IMR-90 (cell line): ENCODE measurements around the gene TMPRSS15. TPM values are rescaled to one million over a fixed set of nuclear protein-coding genes. Genes with fewer than 3 reads are reported as not detected.

Source experiments
- ATAC-seq: fragments of 200-7000 bp; cut with Tn5 transposase; 2 replicates; pipeline ENCODE4 v1.9.1; 2020; ENCODE audit warnings: low read depth, mild to moderate bottlenecking, moderate library complexity
- Bru-seq: library from RNA; stranded (reverse); fragments of 400-500 nt; gene quantifications from one replicate; lab custom pipeline; 2021; lab: Mats Ljungman, UMichigan
- BruChase-seq, 2 experiments: library from RNA; stranded (reverse); fragments of 400-500 nt; gene quantifications; one replicate each; lab custom pipeline; 2021; lab: Mats Ljungman, UMichigan
- BruUV-seq: library from RNA; stranded (reverse); fragments of 400-500 nt; replicated peaks from 2 replicates; lab custom pipeline; 2021; lab: Mats Ljungman, UMichigan
- CTCF ChIA-PET: fragments of 300-600 bp; formaldehyde crosslinking; extraction: SDS; loops from one replicate; lab custom pipeline; 2021; ENCODE audit warnings: antibody characterized with exemption; lab: Yijun Ruan, JAX
- POLR2A ChIA-PET: fragments of 300-600 bp; sonication (Branson Sonifier 250); formaldehyde crosslinking; loops from one replicate; lab custom pipeline; 2022; ENCODE audit warnings: antibody characterized with exemption; ENCODE audit not compliant: unreplicated experiment; lab: Charles Lee
- DNase-seq: peaks from one replicate; pipeline ENCODE4 v3.0.0; 2013
- H2AFZ ChIP-seq: replicated peaks from 2 replicates; pipeline ENCODE3; 2013; ENCODE audit warnings: low read length, mild to moderate bottlenecking; ENCODE audit not compliant: poor library complexity
- H2AK5ac ChIP-seq: 2 replicates; pipeline ENCODE4 v1.6.1; 2013; ENCODE audit warnings: low read depth, low read length, inconsistent platforms
- H2AK9ac ChIP-seq: replicated peaks from 2 replicates; pipeline ENCODE3; 2013; ENCODE audit warnings: mild to moderate bottlenecking, low read depth, low read length, moderate library complexity; ENCODE audit not compliant: poor library complexity
- H2BK120ac ChIP-seq: 2 replicates; pipeline ENCODE4 v1.6.1; 2013; ENCODE audit warnings: low read depth, low read length, inconsistent platforms
- H2BK15ac ChIP-seq: 3 replicates; pipeline ENCODE4 v1.6.1; 2013; ENCODE audit warnings: low read depth, low read length, inconsistent platforms
- H2BK20ac ChIP-seq: 2 replicates; pipeline ENCODE4 v1.6.1; 2013; ENCODE audit warnings: low read depth, mild to moderate bottlenecking, inconsistent platforms, low read length, moderate library complexity
- H2BK5ac ChIP-seq: 2 replicates; pipeline ENCODE4 v1.6.1; 2013; ENCODE audit warnings: mild to moderate bottlenecking, low read depth, low read length, inconsistent platforms; ENCODE audit not compliant: poor library complexity, severe bottlenecking
- H3K14ac ChIP-seq: replicated peaks from 2 replicates; pipeline ENCODE4 v1.6.1; 2013; ENCODE audit warnings: low read depth, low read length, inconsistent platforms
- H3K18ac ChIP-seq: 2 replicates; pipeline ENCODE4 v1.6.1; 2013; ENCODE audit warnings: low read depth, low read length, control low read depth
- H3K23ac ChIP-seq: 2 replicates; pipeline ENCODE4 v1.6.1; 2013; ENCODE audit warnings: low read depth, low read length, inconsistent platforms
- H3K27ac ChIP-seq: 2 replicates; pipeline ENCODE4 v1.5.1; 2013; ENCODE audit warnings: mild to moderate bottlenecking, control low read depth, low read length; ENCODE audit not compliant: insufficient read depth
- H3K27me3 ChIP-seq: 2 replicates; pipeline ENCODE4 v1.6.1; 2013; ENCODE audit warnings: low read length; ENCODE audit not compliant: control insufficient read depth, insufficient read depth
- H3K36me3 ChIP-seq: 2 replicates; pipeline ENCODE4 v1.6.1; 2013; ENCODE audit warnings: low read length, mixed read lengths; ENCODE audit not compliant: control insufficient read depth, insufficient read depth
- H3K4ac ChIP-seq: 2 replicates; pipeline ENCODE4 v1.6.1; 2013; ENCODE audit warnings: low read depth, low read length, inconsistent platforms
- H3K4me1 ChIP-seq: 2 replicates; pipeline ENCODE4 v1.6.1; 2013; ENCODE audit warnings: low read length, mixed read lengths; ENCODE audit not compliant: control insufficient read depth, insufficient read depth
- H3K4me2 ChIP-seq: 2 replicates; pipeline ENCODE4 v1.6.1; 2013; ENCODE audit warnings: low read depth, mild to moderate bottlenecking, control low read depth, low read length, moderate library complexity
- H3K4me3 ChIP-seq: 2 replicates; pipeline ENCODE4 v1.5.1; 2013; ENCODE audit warnings: low read depth, mild to moderate bottlenecking, control low read depth, low read length, moderate library complexity; ENCODE audit not compliant: insufficient read depth
- H3K56ac ChIP-seq: 2 replicates; pipeline ENCODE4 v1.6.1; 2013; ENCODE audit warnings: low read length, inconsistent platforms; ENCODE audit not compliant: insufficient read depth; ENCODE audit errors: extremely low read depth
- H3K79me1 ChIP-seq, 2 experiments: 2 replicates each; pipeline ENCODE4 v1.6.1; 2013; ENCODE audit warnings: low read length in 2 of 2, inconsistent platforms in 1 of 2, low read depth in 1 of 2
- H3K9ac ChIP-seq: 2 replicates; pipeline ENCODE4 v1.6.1; 2013; ENCODE audit warnings: low read depth, low read length, control low read depth
- H3K9me1 ChIP-seq: 2 replicates; pipeline ENCODE4 v1.6.1; 2013; ENCODE audit warnings: low read length, inconsistent platforms; ENCODE audit not compliant: insufficient read depth
- H3K9me3 ChIP-seq: 2 replicates; pipeline ENCODE4 v1.6.1; 2013; ENCODE audit warnings: low read length; ENCODE audit not compliant: control insufficient read depth, insufficient read depth
- H4K20me1 ChIP-seq: 2 replicates; pipeline ENCODE4 v1.6.1; 2013; ENCODE audit warnings: low read length, inconsistent platforms; ENCODE audit not compliant: insufficient read depth
- H4K5ac ChIP-seq: 2 replicates; pipeline ENCODE4 v1.6.1; 2013; ENCODE audit warnings: mild to moderate bottlenecking, low read depth, low read length, control low read depth
- H4K8ac ChIP-seq, 2 experiments: 2 replicates each; pipeline ENCODE4 v1.6.1; 2013; ENCODE audit warnings: low read depth in 2 of 2, low read length in 2 of 2, control low read depth in 1 of 2, inconsistent platforms in 1 of 2
- H4K91ac ChIP-seq: 2 replicates; pipeline ENCODE4 v1.6.1; 2013; ENCODE audit warnings: low read depth, low read length, inconsistent platforms; ENCODE audit not compliant: insufficient read depth
- BHLHE40 ChIP-seq: fragments of 150-350 bp; IDR thresholded peaks from 2 replicates; pipeline ENCODE4 v1.6.1; 2016; ENCODE audit warnings: mild to moderate bottlenecking, low read depth, low read length
- CEBPB ChIP-seq: IDR thresholded peaks from 2 replicates; pipeline ENCODE4 v1.6.1; 2012; ENCODE audit warnings: low read depth, low read length, improper control_type of control experiment
- CTCF ChIP-seq: conservative IDR thresholded peaks from 2 replicates; pipeline ENCODE4 v1.5.1; 2012; ENCODE audit warnings: mild to moderate bottlenecking, low read depth, low read length, improper control_type of control experiment
- ELK1 ChIP-seq: fragments of 150-350 bp; IDR thresholded peaks from 2 replicates; pipeline ENCODE4 v1.6.1; 2016; ENCODE audit warnings: low read depth, mild to moderate bottlenecking, low read length, moderate library complexity, borderline replicate concordance
- FOS ChIP-seq: fragments of 150-350 bp; IDR thresholded peaks from 2 replicates; pipeline ENCODE4 v1.6.1; 2016; ENCODE audit warnings: low read depth, low read length
- MAFK ChIP-seq: IDR thresholded peaks from 2 replicates; pipeline ENCODE4 v1.6.1; 2012; ENCODE audit warnings: low read depth, low read length, improper control_type of control experiment
- MAZ ChIP-seq: IDR thresholded peaks from 2 replicates; pipeline ENCODE4 v1.6.1; 2012; ENCODE audit warnings: low read depth, mild to moderate bottlenecking, low read length, improper control_type of control experiment, moderate library complexity, borderline replicate concordance
- MXI1 ChIP-seq: IDR thresholded peaks from 2 replicates; pipeline ENCODE4 v1.6.1; 2012; ENCODE audit warnings: low read depth, mild to moderate bottlenecking, low read length, moderate library complexity, borderline replicate concordance
- NFE2L2 ChIP-seq: fragments of 150-350 bp; IDR thresholded peaks from 2 replicates; pipeline ENCODE4 v1.6.1; 2016; ENCODE audit warnings: low read depth, mild to moderate bottlenecking, low read length
- POLR2A ChIP-seq: IDR thresholded peaks from 2 replicates; pipeline ENCODE4 v1.6.1; 2012; ENCODE audit warnings: mild to moderate bottlenecking, low read depth, low read length
- RAD21 ChIP-seq: IDR thresholded peaks from 2 replicates; pipeline ENCODE4 v1.6.1; 2012; ENCODE audit warnings: low read length, improper control_type of control experiment
- RCOR1 ChIP-seq: IDR thresholded peaks from 2 replicates; pipeline ENCODE4 v1.6.1; 2012; ENCODE audit warnings: mild to moderate bottlenecking, low read length, improper control_type of control experiment; ENCODE audit not compliant: insufficient replicate concordance
- RFX5 ChIP-seq: IDR thresholded peaks from 2 replicates; pipeline ENCODE4 v1.8.0; 2012; ENCODE audit warnings: low read depth, mild to moderate bottlenecking, low read length, moderate library complexity
- SMC3 ChIP-seq: fragments of 150-350 bp; IDR thresholded peaks from 2 replicates; pipeline ENCODE4 v1.6.1; 2016; ENCODE audit warnings: low read depth, mild to moderate bottlenecking, antibody characterized with exemption, low read length, moderate library complexity
- WGBS, 2 experiments: methylation state at CpG; one replicate each; pipeline versions ENCODE4 v1.1.5 to v1.1.7; 2013; ENCODE audit warnings: missing lambda C conversion rate in 2 of 2; ENCODE audit not compliant: insufficient read length in 1 of 2; ENCODE audit errors: extremely low coverage in 2 of 2; 5-methylcytosine and 5-hydroxymethylcytosine counted together
- dilution Hi-C: fragments of 300-500 bp; cut with HindIII; formaldehyde crosslinking; loops from one replicate; pipeline ENCODE4 v1.14.3; 2018; ENCODE audit warnings: low sequenced_read_pairs; ENCODE audit not compliant: unreplicated experiment
- in situ Hi-C: fragments of 300-500 bp; cut with MboI; formaldehyde crosslinking; loops from 3 replicates; pipeline ENCODE4 v1.14.3; 2019; ENCODE audit warnings: low sequenced_read_pairs, inconsistent platforms, mixed read lengths
- intact Hi-C: fragments of 100-400 bp; cut with micrococcal nuclease; formaldehyde crosslinking; loops from 2 replicates; pipeline ENCODE4 v1.10.0; 2022
- long read RNA-seq: library from polyadenylated mRNA; unstranded; transcript quantifications from one replicate; pipeline ENCODE4 v2.0.0, GENCODE V29; 2021; ENCODE audit not compliant: unreplicated experiment
- polyA plus RNA-seq, 3 experiments: library from polyadenylated mRNA; depleted of rRNA; stranded (reverse); fragments of >200 nt; gene quantifications; 2 replicates each; pipeline ENCODE4 v1.2.3, GENCODE V29; 2012; ENCODE audit warnings: low replicate concordance in 1 of 3
- total RNA-seq: library from RNA; depleted of rRNA; stranded (reverse); fragments of >200 nt; gene quantifications from 2 replicates; pipeline ENCODE4 v1.2.3, GENCODE V29; 2012; rRNA removed

TMPRSS15 gene
- total RNA-seq (not detected in 2 replicates), polyA plus RNA-seq (2012; rRNA removed) (not detected in 2 replicates), Bru-seq, nascent RNA (percentile 2 among the genes with signal in this experiment), BruChase-seq, experiment 1, labeled RNA remaining after a 6-hour chase (not detected), BruChase-seq, experiment 2, labeled RNA remaining after a 2-hour chase (not detected)
- not detected in 2 replicates for polyA plus RNA-seq (2012; cell fraction: cytosol; rRNA removed)
- polyA plus RNA-seq (2012; cell fraction: nucleus; rRNA removed; ENCODE audit: low replicate concordance) = not detected in 2 replicates
- long read RNA-seq = 0 reads

GRCh38 chr21:18403735-18404450, at the start of gene TMPRSS15:
Gene TMPRSS15, minus strand, starts transcription at chr21:18403785. Its CDS starts 163 bp downstream, at chr21:18403622.
- WGBS, 2 experiments = no CpG with 5 or more reads among the region's 1 CpG
- no peak for TF ChIP-seq NFE2L2
- TF ChIP-seq FOS = no peak
- no peak for TF ChIP-seq CTCF
- TF ChIP-seq RAD21 = no peak
- TF ChIP-seq RFX5 = no peak
- no peak for TF ChIP-seq SMC3
- TF ChIP-seq MAFK = no peak
- no peak for TF ChIP-seq RCOR1
- TF ChIP-seq POLR2A = no peak
- TF ChIP-seq BHLHE40 = no peak
- TF ChIP-seq MXI1 = no peak
- TF ChIP-seq ELK1 = no peak
- no peak for TF ChIP-seq CEBPB
- TF ChIP-seq MAZ = no peak

More at GRCh38 chr21:18403735-18404450, at the start of gene TMPRSS15:
- H4K5ac ChIP-seq = no peak within 1 kb of the TSS
- H3K36me3 ChIP-seq = no peaks in the 10 kb centered on the region
- H4K91ac ChIP-seq = no peak within 1 kb of the TSS
- BruUV-seq = no TSS peak
- no peak within 1 kb of the TSS for H3K27ac ChIP-seq
- dilution Hi-C loops (no loop called here), in situ Hi-C loops (no loop called here), intact Hi-C loops (no loop called here)
- CTCF ChIA-PET = no interaction called here
- no peaks in the 10 kb centered on the region for H3K9me1 ChIP-seq
- POLR2A ChIA-PET = no interaction called here
- no peak within 1 kb of the TSS for H2AK9ac ChIP-seq
- no peak within 1 kb of the TSS for H3K18ac ChIP-seq
- no peak within 1 kb of the TSS for H2BK5ac ChIP-seq
- no peaks in the 10 kb centered on the region for H3K79me1 ChIP-seq
- H3K9ac ChIP-seq = no peak within 1 kb of the TSS
- no peak within 1 kb of the TSS for H3K56ac ChIP-seq
- H3K27me3 ChIP-seq = no peaks in the 10 kb centered on the region
- no peak within 1 kb of the TSS for H3K23ac ChIP-seq
- no peaks in the 10 kb centered on the region for H4K20me1 ChIP-seq
- H4K8ac ChIP-seq = no peak within 1 kb of the TSS
- no peak within 1 kb of the TSS for H2BK15ac ChIP-seq
- H2AFZ ChIP-seq = no peak within 1 kb of the TSS
- ATAC-seq = no peak
- no peak within 1 kb of the TSS for H2BK20ac ChIP-seq
- H2BK120ac ChIP-seq = no peak within 1 kb of the TSS
- no peak within 1 kb of the TSS for H3K4ac ChIP-seq
- H3K4me3 ChIP-seq = no peak within 1 kb of the TSS
- H3K14ac ChIP-seq = no peak within 1 kb of the TSS
- no peaks in the 10 kb centered on the region for H3K4me1 ChIP-seq
- H3K4me2 ChIP-seq = no peak within 1 kb of the TSS
- DNase-seq = no peak
- H3K9me3 ChIP-seq = peaks cover 2% of the 10 kb centered on the region; the same call in 1 of the 2 replicates
- H2AK5ac ChIP-seq = no peak within 1 kb of the TSS
